HCT116 (cell line): ENCODE results near the gene PCARE. TPM values are rescaled to one million over a fixed set of nuclear protein-coding genes. Genes with fewer than 3 reads are reported as not detected.

ENCODE experiments used
- ATAC-seq: fragments of 200-7000 bp; cut with Tn5 transposase; 2 replicates; pipeline ENCODE4 v1.9.1; 2020; ENCODE audit warnings: mild to moderate bottlenecking, moderate library complexity
- BruUV-seq: library from RNA; stranded (reverse); fragments of 400-500 nt; replicated peaks from 2 replicates; lab custom pipeline; 2021; lab: Mats Ljungman, UMichigan
- CTCF ChIA-PET: fragments of 300-600 bp; sonication (Branson Sonifier 250); formaldehyde crosslinking; loops from one replicate; lab custom pipeline; 2021; ENCODE audit warnings: antibody characterized with exemption; lab: Charles Lee
- POLR2A ChIA-PET: fragments of 300-600, 350-600 bp; sonication (Branson Sonifier 250); formaldehyde crosslinking; loops from one replicate; lab custom pipeline; 2021; ENCODE audit warnings: antibody characterized with exemption; lab: Charles Lee
- RAD21 ChIA-PET, 2 experiments: fragments of 300-600 bp; sonication (Branson Sonifier 250); formaldehyde crosslinking; loops; one replicate each; lab custom pipeline; 2023; ENCODE audit warnings: low total read pairs in 2 of 2; ENCODE audit not compliant: uncharacterized antibody in 2 of 2, unreplicated experiment in 2 of 2, low non-redundant PET in 1 of 2; lab: Charles Lee
- DNase-seq: peaks from one replicate; pipeline ENCODE4 v3.0.0-alpha.2; 2010; ENCODE audit warnings: low read depth, low spot score
- H2AFZ ChIP-seq: fragments of 200-600 bp; shearing (Covaris generic), sonication (generic); 2 replicates; pipeline ENCODE4 v1.6.1; 2017; ENCODE audit warnings: low read depth, mixed run types, mixed read lengths, antibody characterized with exemption, low read length; ENCODE audit not compliant: poor library complexity, severe bottlenecking
- H3K27ac ChIP-seq: 2 replicates; pipeline ENCODE4 v1.5.1; 2012; ENCODE audit warnings: low read depth, low read length
- H3K27me3 ChIP-seq: fragments of 200-600 bp; sonication (generic); 2 replicates; pipeline ENCODE4 v1.6.1; 2016; ENCODE audit warnings: mixed run types, low read length, mixed read lengths; ENCODE audit not compliant: insufficient read depth
- H3K36me3 ChIP-seq, 2 experiments: fragments of 200-500 bp in 1 of 2; fragments of 200-600 bp in 1 of 2; sonication (Bioruptor generic) in 1 of 2; sonication (generic) in 1 of 2; 2 replicates each; pipeline versions ENCODE4 v1.5.1 to v1.6.1; 2014 to 2016; ENCODE audit warnings: low read length in 2 of 2, inconsistent platforms in 1 of 2, mixed read lengths in 1 of 2, mixed run types in 1 of 2; ENCODE audit not compliant: insufficient read depth in 2 of 2, control insufficient read depth in 1 of 2
- H3K4me1 ChIP-seq, 2 experiments: fragments of 200-600 bp in 1 of 2; sonication (generic) in 1 of 2; 2 replicates each; pipeline versions ENCODE4 v1.5.1 to v1.6.1; 2012 to 2017; ENCODE audit warnings: low read length in 2 of 2, inconsistent platforms in 1 of 2, mild to moderate bottlenecking in 1 of 2, mixed read lengths in 1 of 2, mixed run types in 1 of 2, moderate library complexity in 1 of 2; ENCODE audit not compliant: insufficient read depth in 2 of 2, control insufficient read depth in 1 of 2
- H3K4me2 ChIP-seq: fragments of 200-600 bp; sonication (generic); 2 replicates; pipeline ENCODE4 v1.6.1; 2017; ENCODE audit warnings: mixed run types, low read length, mixed read lengths
- H3K4me3 ChIP-seq, 2 experiments: fragments of 200-600 bp in 1 of 2; sonication (generic) in 1 of 2; replicated peaks in 1 of 2; 2 replicates each; pipeline ENCODE4 v1.5.1; 2011 to 2016; ENCODE audit warnings: low read length in 2 of 2, control low read depth in 1 of 2, low read depth in 1 of 2, mild to moderate bottlenecking in 1 of 2, mixed read lengths in 1 of 2, mixed run types in 1 of 2
- H3K79me2 ChIP-seq: fragments of 200-600 bp; sonication (generic); 2 replicates; pipeline ENCODE4 v1.6.1; 2017; ENCODE audit warnings: mild to moderate bottlenecking, mixed run types, low read length, moderate library complexity, mixed read lengths; ENCODE audit not compliant: insufficient read depth
- H3K9ac ChIP-seq: fragments of 200-600 bp; sonication (generic); 2 replicates; pipeline ENCODE4 v1.6.1; 2016; ENCODE audit warnings: low read length, mixed read lengths
- H3K9me2 ChIP-seq: fragments of 200-600 bp; sonication (generic), shearing (Covaris generic); 2 replicates; pipeline ENCODE4 v1.6.1; 2017; ENCODE audit warnings: mixed run types, mild to moderate bottlenecking, moderate library complexity; ENCODE audit not compliant: insufficient read depth
- H3K9me3 ChIP-seq, 2 experiments: fragments of 200-500 bp in 1 of 2; fragments of 200-600 bp in 1 of 2; sonication (Bioruptor generic) in 1 of 2; sonication (generic) in 1 of 2; 2 replicates each; pipeline ENCODE4 v1.6.1; 2014 to 2017; ENCODE audit warnings: low read length in 2 of 2, mixed read lengths in 2 of 2, inconsistent platforms in 1 of 2, low read depth in 1 of 2, mild to moderate bottlenecking in 1 of 2, mixed run types in 1 of 2, moderate library complexity in 1 of 2; ENCODE audit not compliant: control insufficient read depth in 1 of 2, insufficient read depth in 1 of 2
- H4K20me1 ChIP-seq: fragments of 200-600 bp; sonication (generic), shearing (Covaris generic); 2 replicates; pipeline ENCODE4 v1.6.1; 2017; ENCODE audit warnings: mixed run types, mild to moderate bottlenecking, moderate library complexity; ENCODE audit not compliant: insufficient read depth
- FOSL1 ChIP-seq: IDR thresholded peaks from 2 replicates; pipeline ENCODE4 v1.6.1; 2012; ENCODE audit warnings: low read depth
- POLR2A ChIP-seq: IDR thresholded peaks from 2 replicates; pipeline ENCODE4 v1.7.0; 2011; ENCODE audit warnings: borderline replicate concordance; ENCODE audit not compliant: insufficient read depth, insufficient read length; ENCODE audit errors: extremely low read depth
- POLR2AphosphoS5 ChIP-seq: IDR thresholded peaks from 2 replicates; pipeline ENCODE4 v1.6.1; 2011; ENCODE audit warnings: mild to moderate bottlenecking, low read depth, low read length, moderate library complexity
- RAD21 ChIP-seq: IDR thresholded peaks from 2 replicates; pipeline ENCODE4 v1.6.1; 2012; ENCODE audit warnings: low read depth, mild to moderate bottlenecking
- SIN3A ChIP-seq: IDR thresholded peaks from 2 replicates; pipeline ENCODE4 v1.6.1; 2012; ENCODE audit warnings: low read depth
- SP1 ChIP-seq: IDR thresholded peaks from 2 replicates; pipeline ENCODE4 v1.6.1; 2012; ENCODE audit warnings: low read depth
- TCF7L2 ChIP-seq: IDR thresholded peaks from 2 replicates; pipeline ENCODE4 v1.7.0; 2011; ENCODE audit warnings: borderline replicate concordance, inconsistent platforms; ENCODE audit not compliant: insufficient read depth, insufficient read length; ENCODE audit errors: extremely low read depth
- ZFX ChIP-seq: fragments of 450-650 bp; IDR thresholded peaks from 2 replicates; pipeline ENCODE4 v1.6.1; 2017
- ZNF274 ChIP-seq: fragments of 200-500 bp; sonication (Bioruptor generic); IDR thresholded peaks from 2 replicates; pipeline ENCODE4 v1.6.1; 2014; ENCODE audit warnings: mild to moderate bottlenecking, low read depth, low read length, inconsistent platforms
- intact Hi-C: fragments of 100-400 bp; cut with micrococcal nuclease; formaldehyde crosslinking; loops from 2 replicates; pipeline ENCODE4 v1.10.0; 2022
- total RNA-seq: library from RNA; stranded (reverse); gene quantifications from one replicate; pipeline ENCODE4 v1.2.1, GENCODE V29; 2021; ENCODE audit not compliant: unreplicated experiment
- TF ChIP-seq, protein P1 (sequence below): IDR thresholded peaks from 2 replicates; pipeline ENCODE4 v1.6.1; 2011; ENCODE audit warnings: mild to moderate bottlenecking, low read length, moderate library complexity; ENCODE audit not compliant: insufficient replicate concordance; ENCODE audit errors: extremely low read depth
- TF ChIP-seq, protein P2 (sequence below): IDR thresholded peaks from 2 replicates; pipeline ENCODE4 v1.6.1; 2012
- TF ChIP-seq, protein P3 (sequence below): IDR thresholded peaks from 2 replicates; pipeline ENCODE4 v1.6.1; 2012
- TF ChIP-seq, protein P4 (sequence below): IDR thresholded peaks from 2 replicates; pipeline ENCODE4 v1.6.1; 2012; ENCODE audit warnings: low read depth

Gene PCARE
- total RNA-seq, 1 experiment from 2014 or later = not detected

DNA sequence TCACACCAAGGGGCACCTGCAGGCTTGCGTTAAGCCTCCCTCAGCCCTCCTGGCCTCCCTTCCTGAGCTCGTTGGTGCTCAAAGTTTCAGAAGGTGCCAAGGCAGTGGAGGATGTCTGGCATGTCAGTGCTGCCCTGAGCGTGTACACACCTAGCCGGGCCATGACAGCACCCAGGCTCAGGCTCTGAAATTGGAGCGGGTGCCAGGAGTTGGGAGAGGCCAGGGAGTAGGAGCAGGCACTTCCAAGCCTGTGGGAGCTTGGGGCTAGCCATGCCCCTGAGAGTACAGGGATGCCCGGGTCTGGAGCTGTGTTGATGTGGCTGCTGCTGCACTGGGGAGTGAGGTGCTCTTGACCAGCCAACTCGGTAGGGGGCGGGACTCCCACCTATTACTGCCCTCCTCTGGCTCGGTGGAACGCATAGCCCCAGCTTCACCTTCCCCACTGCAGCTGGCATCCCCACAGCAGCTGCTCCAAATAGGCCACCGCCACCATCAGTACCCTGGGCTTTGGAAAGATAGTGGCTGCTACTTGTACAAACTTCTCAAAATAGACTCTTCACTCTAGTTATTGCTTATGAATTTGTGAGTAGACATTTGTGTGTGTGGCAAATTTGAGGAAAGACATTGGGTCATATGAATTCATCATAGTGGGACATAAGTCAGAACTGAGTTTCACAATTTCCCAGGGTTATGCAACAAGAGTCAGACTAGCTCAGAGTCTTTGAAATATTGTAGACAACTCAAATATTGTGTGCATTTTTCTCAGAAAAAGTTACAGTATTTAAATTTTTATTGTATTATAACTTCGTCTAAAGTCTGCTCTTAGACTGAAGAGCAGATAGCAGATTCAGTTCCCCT, 6.8 kb upstream of the PCARE start (continued):
- TF ChIP-seq, protein P1, sequence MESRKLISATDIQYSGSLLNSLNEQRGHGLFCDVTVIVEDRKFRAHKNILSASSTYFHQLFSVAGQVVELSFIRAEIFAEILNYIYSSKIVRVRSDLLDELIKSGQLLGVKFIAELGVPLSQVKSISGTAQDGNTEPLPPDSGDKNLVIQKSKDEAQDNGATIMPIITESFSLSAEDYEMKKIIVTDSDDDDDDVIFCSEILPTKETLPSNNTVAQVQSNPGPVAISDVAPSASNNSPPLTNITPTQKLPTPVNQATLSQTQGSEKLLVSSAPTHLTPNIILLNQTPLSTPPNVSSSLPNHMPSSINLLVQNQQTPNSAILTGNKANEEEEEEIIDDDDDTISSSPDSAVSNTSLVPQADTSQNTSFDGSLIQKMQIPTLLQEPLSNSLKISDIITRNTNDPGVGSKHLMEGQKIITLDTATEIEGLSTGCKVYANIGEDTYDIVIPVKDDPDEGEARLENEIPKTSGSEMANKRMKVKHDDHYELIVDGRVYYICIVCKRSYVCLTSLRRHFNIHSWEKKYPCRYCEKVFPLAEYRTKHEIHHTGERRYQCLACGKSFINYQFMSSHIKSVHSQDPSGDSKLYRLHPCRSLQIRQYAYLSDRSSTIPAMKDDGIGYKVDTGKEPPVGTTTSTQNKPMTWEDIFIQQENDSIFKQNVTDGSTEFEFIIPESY = no peak
- TF ChIP-seq SIN3A (no peak), TCF7L2 (no peak)

DNA sequence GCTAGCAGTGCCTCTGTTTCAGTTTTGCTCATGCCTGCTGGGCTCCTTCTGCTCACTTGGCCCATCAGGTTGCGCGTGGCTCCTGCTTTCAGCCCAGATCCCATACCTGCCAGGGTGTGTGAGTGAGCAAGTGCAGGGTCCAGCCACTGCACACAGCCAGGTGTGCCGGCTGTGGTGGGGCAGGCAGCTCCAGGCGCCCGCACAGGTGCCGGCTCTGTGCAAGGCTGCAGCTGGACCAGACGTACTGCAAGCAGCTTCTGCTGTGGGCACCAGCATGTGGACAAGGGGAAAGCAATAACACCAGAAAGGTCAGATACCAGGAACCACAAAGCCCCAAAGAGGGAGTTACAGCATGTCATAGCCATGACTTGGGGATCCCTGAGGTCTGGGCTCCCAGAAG, 5.6 kb upstream of the PCARE start:
- H3K36me3 ChIP-seq = no peaks in the 10 kb centered on the region
- no peak overlapping the region for H3K9ac ChIP-seq
- no peak overlapping the region for H3K4me2 ChIP-seq
- no peaks in the 10 kb centered on the region for H3K9me2 ChIP-seq
- no peak overlapping the region for H2AFZ ChIP-seq
- H3K9me3 ChIP-seq = peaks cover 0 to 8% of the 10 kb centered on the region in 2 experiments; a peak in 3 of 4 replicates
- H3K27ac ChIP-seq = no peak overlapping the region
- intact Hi-C loops = no loop called here
- ATAC-seq (no peak), DNase-seq (no peak)
- ChIA-PET POLR2A (no interaction called here), CTCF (no interaction called here), RAD21 (no interaction called here)
- no peaks in the 10 kb centered on the region for H3K27me3 ChIP-seq
- H4K20me1 ChIP-seq = no peaks in the 10 kb centered on the region
- H3K79me2 ChIP-seq = no peaks in the 10 kb centered on the region
- BruUV-seq = no TSS peak
- H3K4me1 ChIP-seq = no peaks in the 10 kb centered on the region
- H3K4me3 ChIP-seq = no peak overlapping the region
- TF ChIP-seq, protein P2, sequence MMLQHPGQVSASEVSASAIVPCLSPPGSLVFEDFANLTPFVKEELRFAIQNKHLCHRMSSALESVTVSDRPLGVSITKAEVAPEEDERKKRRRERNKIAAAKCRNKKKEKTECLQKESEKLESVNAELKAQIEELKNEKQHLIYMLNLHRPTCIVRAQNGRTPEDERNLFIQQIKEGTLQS = no peak
- no peak for TF ChIP-seq SIN3A
- TF ChIP-seq, protein P3, sequence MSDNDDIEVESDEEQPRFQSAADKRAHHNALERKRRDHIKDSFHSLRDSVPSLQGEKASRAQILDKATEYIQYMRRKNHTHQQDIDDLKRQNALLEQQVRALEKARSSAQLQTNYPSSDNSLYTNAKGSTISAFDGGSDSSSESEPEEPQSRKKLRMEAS = no peak
- TF ChIP-seq RAD21 = no peak
- TF ChIP-seq ZFX = no peak
- no peak for TF ChIP-seq TCF7L2
- no peak for TF ChIP-seq POLR2AphosphoS5
- no peak for TF ChIP-seq FOSL1
- TF ChIP-seq SP1 = no peak
- no peak for TF ChIP-seq ZNF274
- TF ChIP-seq, protein P1 = no peak
- TF ChIP-seq POLR2A = no peak
- TF ChIP-seq, protein P4, sequence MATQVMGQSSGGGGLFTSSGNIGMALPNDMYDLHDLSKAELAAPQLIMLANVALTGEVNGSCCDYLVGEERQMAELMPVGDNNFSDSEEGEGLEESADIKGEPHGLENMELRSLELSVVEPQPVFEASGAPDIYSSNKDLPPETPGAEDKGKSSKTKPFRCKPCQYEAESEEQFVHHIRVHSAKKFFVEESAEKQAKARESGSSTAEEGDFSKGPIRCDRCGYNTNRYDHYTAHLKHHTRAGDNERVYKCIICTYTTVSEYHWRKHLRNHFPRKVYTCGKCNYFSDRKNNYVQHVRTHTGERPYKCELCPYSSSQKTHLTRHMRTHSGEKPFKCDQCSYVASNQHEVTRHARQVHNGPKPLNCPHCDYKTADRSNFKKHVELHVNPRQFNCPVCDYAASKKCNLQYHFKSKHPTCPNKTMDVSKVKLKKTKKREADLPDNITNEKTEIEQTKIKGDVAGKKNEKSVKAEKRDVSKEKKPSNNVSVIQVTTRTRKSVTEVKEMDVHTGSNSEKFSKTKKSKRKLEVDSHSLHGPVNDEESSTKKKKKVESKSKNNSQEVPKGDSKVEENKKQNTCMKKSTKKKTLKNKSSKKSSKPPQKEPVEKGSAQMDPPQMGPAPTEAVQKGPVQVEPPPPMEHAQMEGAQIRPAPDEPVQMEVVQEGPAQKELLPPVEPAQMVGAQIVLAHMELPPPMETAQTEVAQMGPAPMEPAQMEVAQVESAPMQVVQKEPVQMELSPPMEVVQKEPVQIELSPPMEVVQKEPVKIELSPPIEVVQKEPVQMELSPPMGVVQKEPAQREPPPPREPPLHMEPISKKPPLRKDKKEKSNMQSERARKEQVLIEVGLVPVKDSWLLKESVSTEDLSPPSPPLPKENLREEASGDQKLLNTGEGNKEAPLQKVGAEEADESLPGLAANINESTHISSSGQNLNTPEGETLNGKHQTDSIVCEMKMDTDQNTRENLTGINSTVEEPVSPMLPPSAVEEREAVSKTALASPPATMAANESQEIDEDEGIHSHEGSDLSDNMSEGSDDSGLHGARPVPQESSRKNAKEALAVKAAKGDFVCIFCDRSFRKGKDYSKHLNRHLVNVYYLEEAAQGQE = no peak
